ENCODE results near the gene MRPL49. TPM values are rescaled to one million over a fixed set of nuclear protein-coding genes. Genes with fewer than 3 reads are reported as not detected.

MRPL49 gene
- total and polyA plus RNA-seq, 2 of the 13 experiments (the other 11 are each of a cell fraction or from before 2014, with no cell fraction given), result 39.2 to 53.3 TPM

DNA sequence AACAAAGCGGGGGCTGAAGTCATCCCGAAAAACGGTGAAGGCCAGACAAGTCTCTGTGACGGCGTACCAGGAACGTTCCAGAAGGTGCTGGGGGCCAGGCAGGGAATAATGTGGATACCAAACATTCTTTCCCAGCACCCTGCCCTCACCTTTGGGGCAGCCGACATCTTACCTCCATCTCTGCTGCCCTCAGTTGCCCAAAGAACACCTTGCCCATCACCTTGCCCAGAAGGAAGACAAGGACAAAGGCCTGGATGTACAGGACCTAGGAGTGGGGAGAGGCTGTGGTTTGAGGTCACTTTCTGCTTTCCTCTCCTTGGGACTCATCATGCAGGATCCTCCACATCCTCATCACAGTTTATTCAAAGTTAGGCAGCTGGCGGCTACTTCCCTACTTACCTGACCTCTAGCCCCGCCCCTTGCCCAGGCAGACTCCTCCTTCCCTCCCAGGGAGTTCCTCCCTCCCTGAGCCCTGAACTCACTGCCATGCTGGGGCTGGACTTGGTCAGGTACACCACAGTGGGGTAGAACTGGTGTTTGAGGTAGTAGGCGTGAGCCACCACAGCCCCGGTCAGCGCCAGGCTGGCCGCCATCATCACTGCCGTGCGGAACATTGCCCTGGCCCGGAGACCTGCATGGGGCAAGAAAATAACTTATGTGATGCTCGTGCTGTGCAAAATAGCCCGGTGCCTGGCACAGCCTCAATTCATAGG lies 11.0 kb downstream of the MRPL49 start (continued):
- TF ChIP-seq YY1 (IDR thresholded peaks at IDR 0.05; ENCODE audit: insufficient read depth, insufficient replicate concordance, low read depth, low read length) (no peak), ZSCAN25 (CRISPR knock-in tag; IDR thresholded peaks at IDR 0.05) (no peak), HNRNPLL (IDR thresholded peaks at IDR 0.05; ENCODE audit: low read depth, low read length, poor library complexity, severe bottlenecking) (no peak), MEF2D (CRISPR knock-in tag; IDR thresholded peaks at IDR 0.05) (no peak), HNRNPH1 (optimal IDR thresholded peaks at IDR 0.05; ENCODE audit: low read depth, low read length) (no peak), ZNF350 (CRISPR knock-in tag; IDR thresholded peaks at IDR 0.05; ENCODE audit: borderline replicate concordance, low read depth) (peak; percentile 8; the same call in 1 of the 2 replicates), SP4 (CRISPR knock-in tag; IDR thresholded peaks at IDR 0.05) (0 out of 2 replicates have a peak, but pooled peaks have one; percentile 23), NRL (CRISPR knock-in tag; IDR thresholded peaks at IDR 0.05; ENCODE audit: borderline replicate concordance) (0 out of 2 replicates have a peak, but pooled peaks have one; percentile 25), SAP130 (CRISPR knock-in tag; IDR thresholded peaks at IDR 0.05; ENCODE audit: low read depth) (peak; percentile 62), RELA (CRISPR knock-in tag; IDR thresholded peaks at IDR 0.05) (no peak), POLR2G (IDR thresholded peaks at IDR 0.05; ENCODE audit: low read depth, low read length) (peak; percentile 53)
- TF ChIP-seq, protein P1, sequence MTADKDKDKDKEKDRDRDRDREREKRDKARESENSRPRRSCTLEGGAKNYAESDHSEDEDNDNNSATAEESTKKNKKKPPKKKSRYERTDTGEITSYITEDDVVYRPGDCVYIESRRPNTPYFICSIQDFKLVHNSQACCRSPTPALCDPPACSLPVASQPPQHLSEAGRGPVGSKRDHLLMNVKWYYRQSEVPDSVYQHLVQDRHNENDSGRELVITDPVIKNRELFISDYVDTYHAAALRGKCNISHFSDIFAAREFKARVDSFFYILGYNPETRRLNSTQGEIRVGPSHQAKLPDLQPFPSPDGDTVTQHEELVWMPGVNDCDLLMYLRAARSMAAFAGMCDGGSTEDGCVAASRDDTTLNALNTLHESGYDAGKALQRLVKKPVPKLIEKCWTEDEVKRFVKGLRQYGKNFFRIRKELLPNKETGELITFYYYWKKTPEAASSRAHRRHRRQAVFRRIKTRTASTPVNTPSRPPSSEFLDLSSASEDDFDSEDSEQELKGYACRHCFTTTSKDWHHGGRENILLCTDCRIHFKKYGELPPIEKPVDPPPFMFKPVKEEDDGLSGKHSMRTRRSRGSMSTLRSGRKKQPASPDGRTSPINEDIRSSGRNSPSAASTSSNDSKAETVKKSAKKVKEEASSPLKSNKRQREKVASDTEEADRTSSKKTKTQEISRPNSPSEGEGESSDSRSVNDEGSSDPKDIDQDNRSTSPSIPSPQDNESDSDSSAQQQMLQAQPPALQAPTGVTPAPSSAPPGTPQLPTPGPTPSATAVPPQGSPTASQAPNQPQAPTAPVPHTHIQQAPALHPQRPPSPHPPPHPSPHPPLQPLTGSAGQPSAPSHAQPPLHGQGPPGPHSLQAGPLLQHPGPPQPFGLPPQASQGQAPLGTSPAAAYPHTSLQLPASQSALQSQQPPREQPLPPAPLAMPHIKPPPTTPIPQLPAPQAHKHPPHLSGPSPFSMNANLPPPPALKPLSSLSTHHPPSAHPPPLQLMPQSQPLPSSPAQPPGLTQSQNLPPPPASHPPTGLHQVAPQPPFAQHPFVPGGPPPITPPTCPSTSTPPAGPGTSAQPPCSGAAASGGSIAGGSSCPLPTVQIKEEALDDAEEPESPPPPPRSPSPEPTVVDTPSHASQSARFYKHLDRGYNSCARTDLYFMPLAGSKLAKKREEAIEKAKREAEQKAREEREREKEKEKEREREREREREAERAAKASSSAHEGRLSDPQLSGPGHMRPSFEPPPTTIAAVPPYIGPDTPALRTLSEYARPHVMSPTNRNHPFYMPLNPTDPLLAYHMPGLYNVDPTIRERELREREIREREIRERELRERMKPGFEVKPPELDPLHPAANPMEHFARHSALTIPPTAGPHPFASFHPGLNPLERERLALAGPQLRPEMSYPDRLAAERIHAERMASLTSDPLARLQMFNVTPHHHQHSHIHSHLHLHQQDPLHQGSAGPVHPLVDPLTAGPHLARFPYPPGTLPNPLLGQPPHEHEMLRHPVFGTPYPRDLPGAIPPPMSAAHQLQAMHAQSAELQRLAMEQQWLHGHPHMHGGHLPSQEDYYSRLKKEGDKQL (CRISPR knock-in tag; IDR thresholded peaks at IDR 0.05; ENCODE audit: low read depth), result no peak
- TF ChIP-seq, protein P2, sequence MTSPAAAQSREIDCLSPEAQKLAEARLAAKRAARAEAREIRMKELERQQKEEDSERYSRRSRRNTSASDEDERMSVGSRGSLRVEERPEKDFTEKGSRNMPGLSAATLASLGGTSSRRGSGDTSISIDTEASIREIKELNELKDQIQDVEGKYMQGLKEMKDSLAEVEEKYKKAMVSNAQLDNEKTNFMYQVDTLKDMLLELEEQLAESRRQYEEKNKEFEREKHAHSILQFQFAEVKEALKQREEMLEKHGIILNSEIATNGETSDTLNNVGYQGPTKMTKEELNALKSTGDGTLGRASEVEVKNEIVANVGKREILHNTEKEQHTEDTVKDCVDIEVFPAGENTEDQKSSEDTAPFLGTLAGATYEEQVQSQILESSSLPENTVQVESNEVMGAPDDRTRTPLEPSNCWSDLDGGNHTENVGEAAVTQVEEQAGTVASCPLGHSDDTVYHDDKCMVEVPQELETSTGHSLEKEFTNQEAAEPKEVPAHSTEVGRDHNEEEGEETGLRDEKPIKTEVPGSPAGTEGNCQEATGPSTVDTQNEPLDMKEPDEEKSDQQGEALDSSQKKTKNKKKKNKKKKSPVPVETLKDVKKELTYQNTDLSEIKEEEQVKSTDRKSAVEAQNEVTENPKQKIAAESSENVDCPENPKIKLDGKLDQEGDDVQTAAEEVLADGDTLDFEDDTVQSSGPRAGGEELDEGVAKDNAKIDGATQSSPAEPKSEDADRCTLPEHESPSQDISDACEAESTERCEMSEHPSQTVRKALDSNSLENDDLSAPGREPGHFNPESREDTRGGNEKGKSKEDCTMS (CRISPR knock-in tag; conservative IDR thresholded peaks at IDR 0.05), result no peak
- TF ChIP-seq, protein P3, sequence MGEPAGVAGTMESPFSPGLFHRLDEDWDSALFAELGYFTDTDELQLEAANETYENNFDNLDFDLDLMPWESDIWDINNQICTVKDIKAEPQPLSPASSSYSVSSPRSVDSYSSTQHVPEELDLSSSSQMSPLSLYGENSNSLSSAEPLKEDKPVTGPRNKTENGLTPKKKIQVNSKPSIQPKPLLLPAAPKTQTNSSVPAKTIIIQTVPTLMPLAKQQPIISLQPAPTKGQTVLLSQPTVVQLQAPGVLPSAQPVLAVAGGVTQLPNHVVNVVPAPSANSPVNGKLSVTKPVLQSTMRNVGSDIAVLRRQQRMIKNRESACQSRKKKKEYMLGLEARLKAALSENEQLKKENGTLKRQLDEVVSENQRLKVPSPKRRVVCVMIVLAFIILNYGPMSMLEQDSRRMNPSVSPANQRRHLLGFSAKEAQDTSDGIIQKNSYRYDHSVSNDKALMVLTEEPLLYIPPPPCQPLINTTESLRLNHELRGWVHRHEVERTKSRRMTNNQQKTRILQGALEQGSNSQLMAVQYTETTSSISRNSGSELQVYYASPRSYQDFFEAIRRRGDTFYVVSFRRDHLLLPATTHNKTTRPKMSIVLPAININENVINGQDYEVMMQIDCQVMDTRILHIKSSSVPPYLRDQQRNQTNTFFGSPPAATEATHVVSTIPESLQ (CRISPR knock-in tag; conservative IDR thresholded peaks at IDR 0.05), result no peak
- TF ChIP-seq, protein P4, sequence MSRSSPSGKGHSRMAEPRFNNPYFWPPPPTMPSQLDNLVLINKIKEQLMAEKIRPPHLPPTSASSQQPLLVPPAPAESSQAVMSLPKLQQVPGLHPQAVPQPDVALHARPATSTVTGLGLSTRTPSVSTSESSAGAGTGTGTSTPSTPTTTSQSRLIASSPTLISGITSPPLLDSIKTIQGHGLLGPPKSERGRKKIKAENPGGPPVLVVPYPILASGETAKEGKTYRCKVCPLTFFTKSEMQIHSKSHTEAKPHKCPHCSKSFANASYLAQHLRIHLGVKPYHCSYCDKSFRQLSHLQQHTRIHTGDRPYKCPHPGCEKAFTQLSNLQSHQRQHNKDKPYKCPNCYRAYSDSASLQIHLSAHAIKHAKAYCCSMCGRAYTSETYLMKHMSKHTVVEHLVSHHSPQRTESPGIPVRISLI (CRISPR knock-in tag; IDR thresholded peaks at IDR 0.05; ENCODE audit: borderline replicate concordance), result no peak
- TF ChIP-seq, protein P5, sequence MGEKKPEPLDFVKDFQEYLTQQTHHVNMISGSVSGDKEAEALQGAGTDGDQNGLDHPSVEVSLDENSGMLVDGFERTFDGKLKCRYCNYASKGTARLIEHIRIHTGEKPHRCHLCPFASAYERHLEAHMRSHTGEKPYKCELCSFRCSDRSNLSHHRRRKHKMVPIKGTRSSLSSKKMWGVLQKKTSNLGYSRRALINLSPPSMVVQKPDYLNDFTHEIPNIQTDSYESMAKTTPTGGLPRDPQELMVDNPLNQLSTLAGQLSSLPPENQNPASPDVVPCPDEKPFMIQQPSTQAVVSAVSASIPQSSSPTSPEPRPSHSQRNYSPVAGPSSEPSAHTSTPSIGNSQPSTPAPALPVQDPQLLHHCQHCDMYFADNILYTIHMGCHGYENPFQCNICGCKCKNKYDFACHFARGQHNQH (CRISPR knock-in tag; IDR thresholded peaks at IDR 0.05), result no peak

Data from HepG2 (cell line).